SK-N-SH treated with all-trans-retinoic acid at 6 μM for 48 hours (cell line): ENCODE results near the gene ZW10.
"Not testable (repeated sequence)": the region's sequence is repeated elsewhere in the genome, so short reads cannot be mapped to it uniquely, and the experiment has no call there.

Experiments
- ATAC-seq: fragments of 200-7000 bp; cut with Tn5 transposase; 3 replicates; pipeline ENCODE4 v1.9.1; 2020; ENCODE audit warnings: mild to moderate bottlenecking, moderate library complexity
- ESRRG ChIP-seq: fragments of 250-450 bp; sonication (Bioruptor Pico); IDR thresholded peaks from 2 replicates; pipeline ENCODE4 v1.6.1; 2021; ENCODE audit warnings: mild to moderate bottlenecking
- GLIS3 ChIP-seq: fragments of 250-450 bp; sonication (Bioruptor Pico); IDR thresholded peaks from 2 replicates; pipeline ENCODE4 v1.5.0; 2020; ENCODE audit warnings: mild to moderate bottlenecking, moderate library complexity
- ISL1 ChIP-seq: fragments of 250-450 bp; sonication (Bioruptor Pico); IDR thresholded peaks from 2 replicates; pipeline ENCODE4 v2.1.2; 2022; ENCODE audit warnings: mild to moderate bottlenecking, moderate library complexity
- OSR1 ChIP-seq: fragments of 250-450 bp; sonication (Bioruptor Pico); IDR thresholded peaks from 2 replicates; pipeline ENCODE4 v1.8.0; 2022; ENCODE audit warnings: moderate library complexity, mild to moderate bottlenecking, inconsistent platforms
- PPARA ChIP-seq: fragments of 250-450 bp; sonication (Bioruptor Pico); IDR thresholded peaks from 2 replicates; pipeline ENCODE4 v1.5.0; 2020; ENCODE audit warnings: mild to moderate bottlenecking, borderline replicate concordance
- RARB ChIP-seq: fragments of 250-450 bp; sonication (Bioruptor Pico); IDR thresholded peaks from 2 replicates; pipeline ENCODE4 v1.8.0; 2021; ENCODE audit warnings: mild to moderate bottlenecking, moderate library complexity
- SNAI2 ChIP-seq: fragments of 250-450 bp; sonication (Bioruptor Pico); IDR thresholded peaks from 2 replicates; pipeline ENCODE4 v1.5.0; 2020; ENCODE audit warnings: mild to moderate bottlenecking, moderate library complexity
- TCF4 ChIP-seq: fragments of 250-450 bp; sonication (Bioruptor Pico); IDR thresholded peaks from 2 replicates; pipeline ENCODE4 v1.8.0; 2021; ENCODE audit warnings: mild to moderate bottlenecking, moderate library complexity, borderline replicate concordance
- TOX ChIP-seq: fragments of 250-450 bp; sonication (Bioruptor Pico); IDR thresholded peaks from 2 replicates; pipeline ENCODE4 v1.8.0; 2021; ENCODE audit warnings: mild to moderate bottlenecking, moderate library complexity, borderline replicate concordance
- ZFP3 ChIP-seq: fragments of 250-450 bp; sonication (Bioruptor Pico); IDR thresholded peaks from 2 replicates; pipeline ENCODE4 v1.5.0; 2020; ENCODE audit warnings: mild to moderate bottlenecking, moderate library complexity
- ZFP30 ChIP-seq: fragments of 450-650 bp; formaldehyde crosslinking; IDR thresholded peaks from 2 replicates; pipeline ENCODE4 v1.5.0; 2022; ENCODE audit warnings: mild to moderate bottlenecking, moderate library complexity
- ZNF565 ChIP-seq: fragments of 450-650 bp; formaldehyde crosslinking; conservative IDR thresholded peaks from 2 replicates; pipeline ENCODE4 v1.5.0; 2020; ENCODE audit warnings: low read depth, mild to moderate bottlenecking, moderate library complexity
- ZNF70 ChIP-seq: fragments of 450-650 bp; formaldehyde crosslinking; IDR thresholded peaks from 2 replicates; pipeline ENCODE4 v1.5.0; 2020; ENCODE audit warnings: mild to moderate bottlenecking, moderate library complexity
- TF ChIP-seq, protein P1 (sequence below): fragments of 250-450 bp; sonication (Bioruptor Pico); IDR thresholded peaks from 2 replicates; pipeline ENCODE4 v1.5.1; 2020; ENCODE audit warnings: low read depth, mild to moderate bottlenecking, moderate library complexity
- TF ChIP-seq, protein P2 (sequence below): fragments of 250-450 bp; sonication (Bioruptor Pico); IDR thresholded peaks from 2 replicates; pipeline ENCODE4 v1.5.1; 2021; ENCODE audit warnings: mild to moderate bottlenecking, moderate library complexity
- TF ChIP-seq, protein P3 (sequence below): fragments of 250-450 bp; sonication (Bioruptor Pico); IDR thresholded peaks from 2 replicates; pipeline ENCODE4 v1.8.0; 2020; ENCODE audit warnings: mild to moderate bottlenecking, moderate library complexity, borderline replicate concordance
- TF ChIP-seq, protein P4 (sequence below): fragments of 250-450 bp; sonication (Bioruptor Pico); IDR thresholded peaks from 2 replicates; pipeline ENCODE4 v1.5.0; 2020; ENCODE audit warnings: mild to moderate bottlenecking, moderate library complexity

Gene ZW10

DNA sequence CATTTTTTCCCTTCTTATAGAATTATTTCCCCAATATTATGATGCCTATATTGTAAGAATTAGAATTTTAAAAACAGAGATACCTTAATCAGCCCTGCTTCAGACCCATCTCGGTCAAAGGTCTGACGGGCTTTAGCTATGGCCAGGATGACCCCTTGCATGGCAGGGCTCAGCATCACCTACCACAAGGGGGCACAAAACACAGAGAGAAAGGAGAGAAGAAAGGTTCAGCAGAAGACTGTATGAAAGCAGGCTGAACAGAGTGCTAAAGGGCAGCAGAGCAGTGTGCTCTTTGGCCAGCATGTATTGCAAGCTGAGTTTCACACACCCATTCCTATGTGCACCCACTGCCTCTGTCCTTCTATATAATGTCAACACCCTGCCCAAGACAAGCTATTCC is 32.9 kb upstream of the ZW10 start:
- peak; percentile 94 for ATAC-seq
- TF ChIP-seq, protein P1, sequence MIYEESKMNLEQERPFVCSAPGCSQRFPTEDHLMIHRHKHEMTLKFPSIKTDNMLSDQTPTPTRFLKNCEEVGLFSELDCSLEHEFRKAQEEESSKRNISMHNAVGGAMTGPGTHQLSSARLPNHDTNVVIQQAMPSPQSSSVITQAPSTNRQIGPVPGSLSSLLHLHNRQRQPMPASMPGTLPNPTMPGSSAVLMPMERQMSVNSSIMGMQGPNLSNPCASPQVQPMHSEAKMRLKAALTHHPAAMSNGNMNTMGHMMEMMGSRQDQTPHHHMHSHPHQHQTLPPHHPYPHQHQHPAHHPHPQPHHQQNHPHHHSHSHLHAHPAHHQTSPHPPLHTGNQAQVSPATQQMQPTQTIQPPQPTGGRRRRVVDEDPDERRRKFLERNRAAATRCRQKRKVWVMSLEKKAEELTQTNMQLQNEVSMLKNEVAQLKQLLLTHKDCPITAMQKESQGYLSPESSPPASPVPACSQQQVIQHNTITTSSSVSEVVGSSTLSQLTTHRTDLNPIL = no peak
- TF ChIP-seq ZFP3 (CRISPR knock-in tag) = no peak
- TF ChIP-seq GLIS3 (CRISPR knock-in tag) = no peak
- no peak for TF ChIP-seq ISL1
- no peak for TF ChIP-seq ZNF70 (CRISPR knock-in tag)
- no peak for TF ChIP-seq ESRRG

DNA sequence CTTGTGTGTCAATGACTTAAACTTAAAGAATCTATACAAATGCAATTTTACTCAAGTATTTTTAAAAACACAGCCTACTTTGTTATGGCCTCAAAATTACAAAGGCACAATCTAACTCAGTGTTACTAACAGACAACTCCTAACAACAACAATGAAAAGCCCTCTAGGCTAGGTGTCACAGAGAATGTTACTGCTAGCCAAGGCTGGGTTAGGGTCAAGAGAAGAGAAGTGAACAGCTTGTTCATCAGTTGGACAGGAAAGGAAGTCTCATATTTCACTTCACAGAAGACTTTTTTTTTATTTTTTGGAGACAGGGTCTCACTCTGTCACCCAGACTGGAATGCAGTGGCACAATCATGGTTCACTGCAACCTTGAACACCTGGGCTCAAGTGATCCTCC is 32.1 kb upstream of the ZW10 start:
- ATAC-seq = no peak
- TF ChIP-seq OSR1 (CRISPR knock-in tag) (no peak), TOX (CRISPR knock-in tag) (no peak), PPARA (CRISPR knock-in tag) (no peak), SNAI2 (no peak), ISL1 (no peak), ZFP3 (CRISPR knock-in tag) (no peak)
- TF ChIP-seq, protein P2, sequence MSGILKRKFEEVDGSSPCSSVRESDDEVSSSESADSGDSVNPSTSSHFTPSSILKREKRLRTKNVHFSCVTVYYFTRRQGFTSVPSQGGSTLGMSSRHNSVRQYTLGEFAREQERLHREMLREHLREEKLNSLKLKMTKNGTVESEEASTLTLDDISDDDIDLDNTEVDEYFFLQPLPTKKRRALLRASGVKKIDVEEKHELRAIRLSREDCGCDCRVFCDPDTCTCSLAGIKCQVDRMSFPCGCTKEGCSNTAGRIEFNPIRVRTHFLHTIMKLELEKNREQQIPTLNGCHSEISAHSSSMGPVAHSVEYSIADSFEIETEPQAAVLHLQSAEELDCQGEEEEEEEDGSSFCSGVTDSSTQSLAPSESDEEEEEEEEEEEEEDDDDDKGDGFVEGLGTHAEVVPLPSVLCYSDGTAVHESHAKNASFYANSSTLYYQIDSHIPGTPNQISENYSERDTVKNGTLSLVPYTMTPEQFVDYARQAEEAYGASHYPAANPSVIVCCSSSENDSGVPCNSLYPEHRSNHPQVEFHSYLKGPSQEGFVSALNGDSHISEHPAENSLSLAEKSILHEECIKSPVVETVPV (CRISPR knock-in tag) = no peak
- TF ChIP-seq, protein P3, sequence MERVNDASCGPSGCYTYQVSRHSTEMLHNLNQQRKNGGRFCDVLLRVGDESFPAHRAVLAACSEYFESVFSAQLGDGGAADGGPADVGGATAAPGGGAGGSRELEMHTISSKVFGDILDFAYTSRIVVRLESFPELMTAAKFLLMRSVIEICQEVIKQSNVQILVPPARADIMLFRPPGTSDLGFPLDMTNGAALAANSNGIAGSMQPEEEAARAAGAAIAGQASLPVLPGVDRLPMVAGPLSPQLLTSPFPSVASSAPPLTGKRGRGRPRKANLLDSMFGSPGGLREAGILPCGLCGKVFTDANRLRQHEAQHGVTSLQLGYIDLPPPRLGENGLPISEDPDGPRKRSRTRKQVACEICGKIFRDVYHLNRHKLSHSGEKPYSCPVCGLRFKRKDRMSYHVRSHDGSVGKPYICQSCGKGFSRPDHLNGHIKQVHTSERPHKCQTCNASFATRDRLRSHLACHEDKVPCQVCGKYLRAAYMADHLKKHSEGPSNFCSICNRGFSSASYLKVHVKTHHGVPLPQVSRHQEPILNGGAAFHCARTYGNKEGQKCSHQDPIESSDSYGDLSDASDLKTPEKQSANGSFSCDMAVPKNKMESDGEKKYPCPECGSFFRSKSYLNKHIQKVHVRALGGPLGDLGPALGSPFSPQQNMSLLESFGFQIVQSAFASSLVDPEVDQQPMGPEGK (CRISPR knock-in tag) = no peak

DNA sequence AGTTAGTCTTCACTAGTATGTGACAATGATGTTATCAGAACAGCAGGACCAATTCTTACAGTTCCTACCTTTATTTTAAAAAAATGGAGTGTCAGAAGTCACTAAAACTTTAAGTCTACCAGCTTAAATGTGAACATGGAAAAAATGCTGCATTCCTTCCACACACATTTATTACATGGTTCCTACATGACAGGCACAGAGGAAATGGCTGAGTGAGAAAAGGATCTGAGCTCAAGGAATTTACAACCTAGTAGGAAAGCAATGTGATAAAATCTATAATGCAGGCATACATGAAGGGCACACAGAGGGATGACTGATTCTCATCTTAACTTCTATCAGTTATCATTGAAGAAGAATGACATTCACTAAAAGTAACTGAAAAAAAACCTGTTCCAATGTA is 29.1 kb upstream of the ZW10 start:
- TF ChIP-seq TOX (CRISPR knock-in tag) = no peak
- no peak for ATAC-seq

DNA sequence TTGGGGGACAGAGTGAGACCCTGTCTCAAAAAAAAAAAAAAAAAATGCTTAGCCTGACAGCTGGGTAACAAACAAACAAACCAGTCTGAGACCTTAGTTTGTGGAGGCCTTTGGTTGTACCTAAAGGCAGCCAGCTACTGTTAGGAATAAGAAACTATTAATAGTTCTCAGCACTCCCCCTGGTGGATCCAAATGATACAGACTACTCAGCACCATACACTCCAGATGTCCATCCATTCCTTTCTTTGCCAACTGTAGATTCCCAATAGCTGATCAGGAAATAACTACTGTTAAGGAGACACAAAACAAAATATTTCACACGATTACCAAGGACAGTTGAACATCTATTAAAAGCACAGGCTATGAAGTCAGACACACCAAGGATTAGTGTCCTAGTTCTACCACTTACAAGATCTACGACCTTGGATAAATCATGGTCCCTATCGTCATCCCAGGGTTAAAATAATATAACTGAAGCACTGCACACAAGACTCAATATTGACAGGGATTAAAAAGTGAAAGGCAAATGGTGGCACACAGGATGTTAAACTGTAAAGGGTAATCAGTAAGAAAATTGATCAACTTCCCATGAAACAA is 23.3 kb upstream of the ZW10 start:
- TF ChIP-seq ZNF70 (CRISPR knock-in tag) (no peak), ESRRG (no peak)
- ATAC-seq = peak; percentile 94

DNA sequence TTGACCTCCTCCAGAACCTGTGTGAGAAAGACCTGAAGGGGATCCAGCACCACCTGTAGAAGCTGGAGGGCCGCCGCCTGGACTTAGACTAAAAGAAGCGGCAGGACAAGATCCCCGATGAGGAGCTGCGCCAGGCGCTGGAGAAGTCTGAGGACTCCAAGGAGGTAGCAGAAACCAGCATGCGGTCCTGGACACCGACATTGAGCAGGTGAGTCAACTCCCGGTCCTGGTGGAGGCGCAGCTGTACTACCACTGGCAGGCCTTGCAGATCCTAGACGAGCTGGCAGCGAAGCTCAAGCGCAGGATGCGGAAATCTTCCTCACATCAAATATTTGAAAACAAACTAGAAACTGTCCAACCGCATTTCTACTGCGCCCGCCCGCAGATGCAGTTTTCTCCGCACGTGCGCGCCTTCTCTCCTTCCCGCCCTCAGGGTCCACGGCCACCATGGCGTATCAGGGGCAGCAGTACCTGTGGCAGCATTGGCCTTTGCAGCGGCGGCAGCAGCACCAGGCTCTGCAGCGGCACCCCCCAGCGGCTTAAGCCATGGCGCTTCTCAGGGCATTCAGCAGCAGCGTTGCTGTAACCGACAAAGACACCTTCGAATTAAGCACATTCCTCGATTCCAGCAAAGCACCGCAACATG is 16.3 kb upstream of the ZW10 start:
- ATAC-seq = no peak
- TF ChIP-seq ZFP30 (CRISPR knock-in tag) = no peak
- no peak for TF ChIP-seq RARB (CRISPR knock-in tag)
- TF ChIP-seq TCF4 (CRISPR knock-in tag) = no peak
- no peak for TF ChIP-seq PPARA (CRISPR knock-in tag)
- TF ChIP-seq, protein P3 (CRISPR knock-in tag) = no peak
- TF ChIP-seq ZNF565 (CRISPR knock-in tag) = no peak
- TF ChIP-seq ISL1 = no peak
- TF ChIP-seq, protein P4, sequence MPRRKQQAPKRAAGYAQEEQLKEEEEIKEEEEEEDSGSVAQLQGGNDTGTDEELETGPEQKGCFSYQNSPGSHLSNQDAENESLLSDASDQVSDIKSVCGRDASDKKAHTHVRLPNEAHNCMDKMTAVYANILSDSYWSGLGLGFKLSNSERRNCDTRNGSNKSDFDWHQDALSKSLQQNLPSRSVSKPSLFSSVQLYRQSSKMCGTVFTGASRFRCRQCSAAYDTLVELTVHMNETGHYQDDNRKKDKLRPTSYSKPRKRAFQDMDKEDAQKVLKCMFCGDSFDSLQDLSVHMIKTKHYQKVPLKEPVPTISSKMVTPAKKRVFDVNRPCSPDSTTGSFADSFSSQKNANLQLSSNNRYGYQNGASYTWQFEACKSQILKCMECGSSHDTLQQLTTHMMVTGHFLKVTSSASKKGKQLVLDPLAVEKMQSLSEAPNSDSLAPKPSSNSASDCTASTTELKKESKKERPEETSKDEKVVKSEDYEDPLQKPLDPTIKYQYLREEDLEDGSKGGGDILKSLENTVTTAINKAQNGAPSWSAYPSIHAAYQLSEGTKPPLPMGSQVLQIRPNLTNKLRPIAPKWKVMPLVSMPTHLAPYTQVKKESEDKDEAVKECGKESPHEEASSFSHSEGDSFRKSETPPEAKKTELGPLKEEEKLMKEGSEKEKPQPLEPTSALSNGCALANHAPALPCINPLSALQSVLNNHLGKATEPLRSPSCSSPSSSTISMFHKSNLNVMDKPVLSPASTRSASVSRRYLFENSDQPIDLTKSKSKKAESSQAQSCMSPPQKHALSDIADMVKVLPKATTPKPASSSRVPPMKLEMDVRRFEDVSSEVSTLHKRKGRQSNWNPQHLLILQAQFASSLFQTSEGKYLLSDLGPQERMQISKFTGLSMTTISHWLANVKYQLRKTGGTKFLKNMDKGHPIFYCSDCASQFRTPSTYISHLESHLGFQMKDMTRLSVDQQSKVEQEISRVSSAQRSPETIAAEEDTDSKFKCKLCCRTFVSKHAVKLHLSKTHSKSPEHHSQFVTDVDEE (CRISPR knock-in tag) = no peak
- TF ChIP-seq, protein P2 (CRISPR knock-in tag) = no peak
- no peak for TF ChIP-seq SNAI2
- no peak for TF ChIP-seq ZFP3 (CRISPR knock-in tag)

DNA sequence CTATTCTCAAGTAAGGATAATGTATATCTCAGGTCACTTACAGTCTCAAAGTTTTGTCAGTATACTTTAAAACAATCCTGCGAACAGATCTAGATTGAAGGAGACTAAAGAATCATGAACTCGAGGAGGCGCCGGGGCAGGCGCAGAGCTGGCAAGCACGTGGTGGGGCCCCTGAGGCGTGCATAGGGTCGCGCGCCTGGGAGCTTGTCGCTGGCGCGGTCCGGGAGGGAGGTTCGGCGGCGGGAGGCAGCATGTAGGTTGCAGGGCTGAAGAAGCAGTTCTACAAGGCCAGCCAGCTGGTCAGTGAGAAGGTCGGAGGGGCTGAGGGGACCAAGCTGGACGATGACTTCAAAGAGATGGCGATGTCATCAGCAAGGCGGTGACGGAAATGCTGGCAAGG is 15.5 kb upstream of the ZW10 start:
- ATAC-seq = not testable (repeated sequence)
